Measurements from ENCODE around the gene AQP1.

AQP1 gene

DNA sequence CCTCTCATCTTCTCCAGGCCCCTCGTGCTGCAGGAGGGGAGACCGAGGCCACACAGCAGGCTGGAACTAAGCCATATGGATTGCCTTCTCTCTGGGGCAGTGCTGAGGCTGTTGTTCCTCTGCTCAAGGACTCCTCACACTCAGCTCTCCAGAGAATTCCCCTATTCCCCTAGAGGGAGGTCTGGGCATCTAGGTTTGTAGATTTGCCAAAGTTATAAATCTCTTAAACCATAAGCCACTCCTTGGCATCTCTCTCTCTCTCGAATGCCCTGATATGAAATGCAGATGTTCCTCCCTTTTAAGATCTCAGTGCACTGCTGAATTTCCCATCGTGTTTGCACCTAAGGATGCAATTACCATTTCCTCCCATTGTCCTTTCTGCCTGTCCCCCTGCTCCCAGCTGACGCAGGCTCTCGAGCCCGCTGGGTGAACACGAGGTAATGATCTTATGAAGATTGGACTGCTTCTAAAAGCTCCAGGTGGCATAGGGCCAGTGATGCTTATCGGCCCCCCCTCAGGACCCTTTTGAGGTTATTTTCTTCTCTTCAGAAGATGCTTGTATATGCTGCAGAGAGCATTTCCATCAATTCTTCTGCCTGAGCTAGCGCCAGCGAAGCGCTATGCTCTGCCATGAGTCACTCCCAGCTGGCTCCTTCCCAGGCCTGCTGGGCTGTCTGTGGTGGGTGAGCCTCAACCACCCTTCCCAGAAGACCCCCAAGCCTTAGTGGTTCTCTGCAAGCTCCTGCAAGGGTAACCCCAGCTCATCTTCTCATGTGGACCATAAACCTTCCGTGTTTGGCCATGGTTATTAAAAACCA, 41.6 kb upstream of the AQP1 start:
- ATAC-seq, result peak; percentile 93
- TF ChIP-seq, protein P1, sequence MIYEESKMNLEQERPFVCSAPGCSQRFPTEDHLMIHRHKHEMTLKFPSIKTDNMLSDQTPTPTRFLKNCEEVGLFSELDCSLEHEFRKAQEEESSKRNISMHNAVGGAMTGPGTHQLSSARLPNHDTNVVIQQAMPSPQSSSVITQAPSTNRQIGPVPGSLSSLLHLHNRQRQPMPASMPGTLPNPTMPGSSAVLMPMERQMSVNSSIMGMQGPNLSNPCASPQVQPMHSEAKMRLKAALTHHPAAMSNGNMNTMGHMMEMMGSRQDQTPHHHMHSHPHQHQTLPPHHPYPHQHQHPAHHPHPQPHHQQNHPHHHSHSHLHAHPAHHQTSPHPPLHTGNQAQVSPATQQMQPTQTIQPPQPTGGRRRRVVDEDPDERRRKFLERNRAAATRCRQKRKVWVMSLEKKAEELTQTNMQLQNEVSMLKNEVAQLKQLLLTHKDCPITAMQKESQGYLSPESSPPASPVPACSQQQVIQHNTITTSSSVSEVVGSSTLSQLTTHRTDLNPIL (CRISPR knock-in tag; IDR thresholded peaks at IDR 0.05; ENCODE audit: low read depth), result no peak
- TF ChIP-seq SNAI2 (CRISPR knock-in tag; IDR thresholded peaks at IDR 0.05), result no peak
- TF ChIP-seq ZFP30 (CRISPR knock-in tag; IDR thresholded peaks at IDR 0.05), result no peak
- TF ChIP-seq OSR1 (CRISPR knock-in tag; IDR thresholded peaks at IDR 0.05), result no peak
- TF ChIP-seq, protein P2, sequence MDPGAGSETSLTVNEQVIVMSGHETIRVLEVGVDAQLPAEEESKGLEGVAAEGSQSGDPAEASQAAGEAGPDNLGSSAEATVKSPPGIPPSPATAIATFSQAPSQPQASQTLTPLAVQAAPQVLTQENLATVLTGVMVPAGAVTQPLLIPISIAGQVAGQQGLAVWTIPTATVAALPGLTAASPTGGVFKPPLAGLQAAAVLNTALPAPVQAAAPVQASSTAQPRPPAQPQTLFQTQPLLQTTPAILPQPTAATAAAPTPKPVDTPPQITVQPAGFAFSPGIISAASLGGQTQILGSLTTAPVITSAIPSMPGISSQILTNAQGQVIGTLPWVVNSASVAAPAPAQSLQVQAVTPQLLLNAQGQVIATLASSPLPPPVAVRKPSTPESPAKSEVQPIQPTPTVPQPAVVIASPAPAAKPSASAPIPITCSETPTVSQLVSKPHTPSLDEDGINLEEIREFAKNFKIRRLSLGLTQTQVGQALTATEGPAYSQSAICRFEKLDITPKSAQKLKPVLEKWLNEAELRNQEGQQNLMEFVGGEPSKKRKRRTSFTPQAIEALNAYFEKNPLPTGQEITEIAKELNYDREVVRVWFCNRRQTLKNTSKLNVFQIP (CRISPR knock-in tag; IDR thresholded peaks at IDR 0.05; ENCODE audit: borderline replicate concordance, low read depth), result no peak
- TF ChIP-seq ZC3H10 (CRISPR knock-in tag; IDR thresholded peaks at IDR 0.05), result no peak
- no peak for TF ChIP-seq CSDC2 (CRISPR knock-in tag; IDR thresholded peaks at IDR 0.05)
- TF ChIP-seq ZNF70 (CRISPR knock-in tag; IDR thresholded peaks at IDR 0.05), result no peak
- TF ChIP-seq ISL1 (CRISPR knock-in tag; IDR thresholded peaks at IDR 0.05), result no peak; the same call in 1 of the 2 replicates
- TF ChIP-seq, protein P3, sequence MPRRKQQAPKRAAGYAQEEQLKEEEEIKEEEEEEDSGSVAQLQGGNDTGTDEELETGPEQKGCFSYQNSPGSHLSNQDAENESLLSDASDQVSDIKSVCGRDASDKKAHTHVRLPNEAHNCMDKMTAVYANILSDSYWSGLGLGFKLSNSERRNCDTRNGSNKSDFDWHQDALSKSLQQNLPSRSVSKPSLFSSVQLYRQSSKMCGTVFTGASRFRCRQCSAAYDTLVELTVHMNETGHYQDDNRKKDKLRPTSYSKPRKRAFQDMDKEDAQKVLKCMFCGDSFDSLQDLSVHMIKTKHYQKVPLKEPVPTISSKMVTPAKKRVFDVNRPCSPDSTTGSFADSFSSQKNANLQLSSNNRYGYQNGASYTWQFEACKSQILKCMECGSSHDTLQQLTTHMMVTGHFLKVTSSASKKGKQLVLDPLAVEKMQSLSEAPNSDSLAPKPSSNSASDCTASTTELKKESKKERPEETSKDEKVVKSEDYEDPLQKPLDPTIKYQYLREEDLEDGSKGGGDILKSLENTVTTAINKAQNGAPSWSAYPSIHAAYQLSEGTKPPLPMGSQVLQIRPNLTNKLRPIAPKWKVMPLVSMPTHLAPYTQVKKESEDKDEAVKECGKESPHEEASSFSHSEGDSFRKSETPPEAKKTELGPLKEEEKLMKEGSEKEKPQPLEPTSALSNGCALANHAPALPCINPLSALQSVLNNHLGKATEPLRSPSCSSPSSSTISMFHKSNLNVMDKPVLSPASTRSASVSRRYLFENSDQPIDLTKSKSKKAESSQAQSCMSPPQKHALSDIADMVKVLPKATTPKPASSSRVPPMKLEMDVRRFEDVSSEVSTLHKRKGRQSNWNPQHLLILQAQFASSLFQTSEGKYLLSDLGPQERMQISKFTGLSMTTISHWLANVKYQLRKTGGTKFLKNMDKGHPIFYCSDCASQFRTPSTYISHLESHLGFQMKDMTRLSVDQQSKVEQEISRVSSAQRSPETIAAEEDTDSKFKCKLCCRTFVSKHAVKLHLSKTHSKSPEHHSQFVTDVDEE (CRISPR knock-in tag; IDR thresholded peaks at IDR 0.05), result no peak
- no peak for TF ChIP-seq RARB (CRISPR knock-in tag; IDR thresholded peaks at IDR 0.05)
- no peak for TF ChIP-seq ESRRG (CRISPR knock-in tag; IDR thresholded peaks at IDR 0.05)
- TF ChIP-seq ZNF565 (CRISPR knock-in tag; conservative IDR thresholded peaks at IDR 0.05; ENCODE audit: low read depth), result no peak

DNA sequence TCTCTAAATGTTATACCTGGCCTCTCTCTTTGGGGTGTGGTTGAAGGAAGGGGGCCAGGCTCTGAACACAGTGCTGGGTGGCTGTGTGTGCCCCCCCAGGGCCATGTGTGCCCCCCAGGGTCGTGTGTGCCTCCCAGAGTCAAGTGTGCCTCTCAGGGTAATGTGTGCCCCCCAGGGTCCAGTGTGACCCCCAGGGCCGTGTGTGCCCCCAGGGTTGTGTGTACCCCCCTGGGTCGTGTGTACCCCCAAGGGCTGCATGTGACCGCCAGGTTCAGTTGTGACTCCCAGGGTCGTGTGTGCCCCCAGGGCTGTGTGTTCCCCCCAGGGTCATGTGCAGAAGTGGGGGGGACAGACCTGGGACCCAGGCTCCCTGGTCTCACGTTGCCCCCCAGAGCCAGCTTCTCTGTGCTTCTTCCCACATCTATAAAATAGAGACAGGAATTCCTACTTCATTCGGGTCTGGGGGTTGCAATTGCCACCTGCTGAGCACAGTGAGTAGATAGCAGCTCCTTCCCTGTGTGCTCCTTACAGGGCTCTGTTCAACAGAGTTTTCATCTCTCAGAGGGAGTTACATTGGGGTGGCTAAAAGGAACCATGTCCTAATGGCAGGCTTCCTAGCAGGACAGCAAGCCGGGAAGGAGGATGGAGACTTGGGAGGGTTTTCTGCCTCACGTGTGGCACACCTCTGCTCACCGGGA, 40.7 kb upstream of the AQP1 start:
- TF ChIP-seq, protein P2 (CRISPR knock-in tag; IDR thresholded peaks at IDR 0.05; ENCODE audit: borderline replicate concordance, low read depth), result no peak
- TF ChIP-seq ISL1 (CRISPR knock-in tag; IDR thresholded peaks at IDR 0.05), result no peak
- TF ChIP-seq CSDC2 (CRISPR knock-in tag; IDR thresholded peaks at IDR 0.05), result no peak
- no peak for TF ChIP-seq ZNF8 (CRISPR knock-in tag; IDR thresholded peaks at IDR 0.05)
- TF ChIP-seq ESRRG (CRISPR knock-in tag; IDR thresholded peaks at IDR 0.05), result no peak
- TF ChIP-seq, protein P3 (CRISPR knock-in tag; IDR thresholded peaks at IDR 0.05), result no peak
- TF ChIP-seq ZFP30 (CRISPR knock-in tag; IDR thresholded peaks at IDR 0.05), result no peak
- no peak for TF ChIP-seq ZFP3 (CRISPR knock-in tag; IDR thresholded peaks at IDR 0.05)
- TF ChIP-seq, protein P1 (CRISPR knock-in tag; IDR thresholded peaks at IDR 0.05; ENCODE audit: low read depth), result no peak
- TF ChIP-seq, protein P4, sequence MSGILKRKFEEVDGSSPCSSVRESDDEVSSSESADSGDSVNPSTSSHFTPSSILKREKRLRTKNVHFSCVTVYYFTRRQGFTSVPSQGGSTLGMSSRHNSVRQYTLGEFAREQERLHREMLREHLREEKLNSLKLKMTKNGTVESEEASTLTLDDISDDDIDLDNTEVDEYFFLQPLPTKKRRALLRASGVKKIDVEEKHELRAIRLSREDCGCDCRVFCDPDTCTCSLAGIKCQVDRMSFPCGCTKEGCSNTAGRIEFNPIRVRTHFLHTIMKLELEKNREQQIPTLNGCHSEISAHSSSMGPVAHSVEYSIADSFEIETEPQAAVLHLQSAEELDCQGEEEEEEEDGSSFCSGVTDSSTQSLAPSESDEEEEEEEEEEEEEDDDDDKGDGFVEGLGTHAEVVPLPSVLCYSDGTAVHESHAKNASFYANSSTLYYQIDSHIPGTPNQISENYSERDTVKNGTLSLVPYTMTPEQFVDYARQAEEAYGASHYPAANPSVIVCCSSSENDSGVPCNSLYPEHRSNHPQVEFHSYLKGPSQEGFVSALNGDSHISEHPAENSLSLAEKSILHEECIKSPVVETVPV (CRISPR knock-in tag; IDR thresholded peaks at IDR 0.05), result no peak
- TF ChIP-seq, protein P5, sequence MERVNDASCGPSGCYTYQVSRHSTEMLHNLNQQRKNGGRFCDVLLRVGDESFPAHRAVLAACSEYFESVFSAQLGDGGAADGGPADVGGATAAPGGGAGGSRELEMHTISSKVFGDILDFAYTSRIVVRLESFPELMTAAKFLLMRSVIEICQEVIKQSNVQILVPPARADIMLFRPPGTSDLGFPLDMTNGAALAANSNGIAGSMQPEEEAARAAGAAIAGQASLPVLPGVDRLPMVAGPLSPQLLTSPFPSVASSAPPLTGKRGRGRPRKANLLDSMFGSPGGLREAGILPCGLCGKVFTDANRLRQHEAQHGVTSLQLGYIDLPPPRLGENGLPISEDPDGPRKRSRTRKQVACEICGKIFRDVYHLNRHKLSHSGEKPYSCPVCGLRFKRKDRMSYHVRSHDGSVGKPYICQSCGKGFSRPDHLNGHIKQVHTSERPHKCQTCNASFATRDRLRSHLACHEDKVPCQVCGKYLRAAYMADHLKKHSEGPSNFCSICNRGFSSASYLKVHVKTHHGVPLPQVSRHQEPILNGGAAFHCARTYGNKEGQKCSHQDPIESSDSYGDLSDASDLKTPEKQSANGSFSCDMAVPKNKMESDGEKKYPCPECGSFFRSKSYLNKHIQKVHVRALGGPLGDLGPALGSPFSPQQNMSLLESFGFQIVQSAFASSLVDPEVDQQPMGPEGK (CRISPR knock-in tag; IDR thresholded peaks at IDR 0.05; ENCODE audit: borderline replicate concordance), result no peak
- no peak for TF ChIP-seq TOX (CRISPR knock-in tag; IDR thresholded peaks at IDR 0.05; ENCODE audit: borderline replicate concordance)
- no peak for TF ChIP-seq PPARA (CRISPR knock-in tag; IDR thresholded peaks at IDR 0.05; ENCODE audit: borderline replicate concordance)
- TF ChIP-seq ZNF565 (CRISPR knock-in tag; conservative IDR thresholded peaks at IDR 0.05; ENCODE audit: low read depth), result no peak
- no peak for TF ChIP-seq RARB (CRISPR knock-in tag; IDR thresholded peaks at IDR 0.05)
- no peak for TF ChIP-seq ZNF70 (CRISPR knock-in tag; IDR thresholded peaks at IDR 0.05)
- no peak for TF ChIP-seq TCF4 (CRISPR knock-in tag; IDR thresholded peaks at IDR 0.05; ENCODE audit: borderline replicate concordance)
- no peak for TF ChIP-seq ZC3H10 (CRISPR knock-in tag; IDR thresholded peaks at IDR 0.05)
- TF ChIP-seq ARNTL (CRISPR knock-in tag; IDR thresholded peaks at IDR 0.05; ENCODE audit: borderline replicate concordance, low read depth), result no peak
- ATAC-seq, result no peak
